Measurements from ENCODE around the gene POU2AF2. TPM values are rescaled to one million over a fixed set of nuclear protein-coding genes. Genes with fewer than 3 reads are reported as not detected.
"Not testable (repeated sequence)": the region's sequence is repeated elsewhere in the genome, so short reads cannot be mapped to it uniquely, and the experiment has no call there.

Gene POU2AF2
- total RNA-seq, 1 donor from 2014 or later = not detected

DNA sequence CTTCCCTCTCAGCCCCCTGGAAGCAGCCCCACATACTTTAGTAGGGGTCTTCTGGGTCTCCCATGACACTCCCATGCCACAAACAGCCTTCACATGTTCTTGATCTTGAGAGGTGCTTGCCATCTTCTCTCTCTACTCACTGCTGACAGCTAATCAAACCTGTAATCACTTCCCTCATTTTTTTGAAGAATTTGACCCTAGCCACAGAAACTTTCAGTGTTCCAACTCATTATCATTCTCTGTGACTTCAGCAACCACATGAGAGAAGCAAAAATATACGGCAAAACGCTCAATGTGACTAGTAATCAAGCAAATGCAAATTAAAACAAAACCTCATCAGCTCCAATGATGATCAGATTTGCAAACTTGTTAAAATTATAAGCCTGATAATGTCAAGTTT lies 38.3 kb upstream of the POU2AF2 start:
- H3K9me3 Mint-ChIP-seq (ENCODE audit: low read depth) = no peaks in the 10 kb centered on the region

DNA sequence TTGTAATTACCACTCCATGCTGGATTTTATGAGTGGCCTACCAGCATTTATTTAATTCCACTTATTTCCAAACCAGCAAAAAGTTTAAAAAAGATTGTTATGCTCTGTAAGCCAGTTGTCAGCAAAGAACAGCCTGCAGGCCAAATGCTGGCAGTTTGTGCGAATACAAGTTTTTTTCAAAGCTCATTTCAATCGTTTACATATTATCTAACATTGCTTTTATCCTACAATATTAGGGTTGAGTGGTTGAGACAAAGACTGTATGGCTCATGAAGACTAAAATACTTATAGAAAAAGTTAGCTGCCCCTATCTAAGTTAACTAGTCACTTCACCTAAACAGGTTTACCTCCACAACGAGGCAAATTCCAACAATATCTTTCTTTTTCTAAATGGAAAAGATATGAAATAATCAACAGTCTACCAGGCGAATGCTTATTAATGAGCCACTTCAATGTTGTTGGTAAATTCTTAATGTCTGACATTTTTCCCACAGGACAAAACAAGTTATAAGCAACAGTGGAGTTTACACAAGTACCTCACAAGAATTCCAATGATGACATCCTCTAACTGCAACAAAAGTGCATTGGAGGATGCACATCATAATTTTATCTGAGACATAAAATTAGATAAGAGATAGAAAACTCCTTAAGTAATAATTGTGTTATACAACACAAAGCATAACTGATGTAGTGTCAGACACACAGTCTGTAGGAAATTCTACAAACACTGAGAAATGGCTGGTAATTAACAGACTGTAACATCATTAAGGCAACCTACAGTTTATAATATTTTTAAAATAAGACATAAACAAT lies 35.8 kb upstream of the POU2AF2 start:
- H3K36me3 Mint-ChIP-seq (ENCODE audit: insufficient read depth) = no peaks in the 10 kb centered on the region
- H3K27ac Mint-ChIP-seq = no peak overlapping the region
- TF ChIP-seq, protein P1, sequence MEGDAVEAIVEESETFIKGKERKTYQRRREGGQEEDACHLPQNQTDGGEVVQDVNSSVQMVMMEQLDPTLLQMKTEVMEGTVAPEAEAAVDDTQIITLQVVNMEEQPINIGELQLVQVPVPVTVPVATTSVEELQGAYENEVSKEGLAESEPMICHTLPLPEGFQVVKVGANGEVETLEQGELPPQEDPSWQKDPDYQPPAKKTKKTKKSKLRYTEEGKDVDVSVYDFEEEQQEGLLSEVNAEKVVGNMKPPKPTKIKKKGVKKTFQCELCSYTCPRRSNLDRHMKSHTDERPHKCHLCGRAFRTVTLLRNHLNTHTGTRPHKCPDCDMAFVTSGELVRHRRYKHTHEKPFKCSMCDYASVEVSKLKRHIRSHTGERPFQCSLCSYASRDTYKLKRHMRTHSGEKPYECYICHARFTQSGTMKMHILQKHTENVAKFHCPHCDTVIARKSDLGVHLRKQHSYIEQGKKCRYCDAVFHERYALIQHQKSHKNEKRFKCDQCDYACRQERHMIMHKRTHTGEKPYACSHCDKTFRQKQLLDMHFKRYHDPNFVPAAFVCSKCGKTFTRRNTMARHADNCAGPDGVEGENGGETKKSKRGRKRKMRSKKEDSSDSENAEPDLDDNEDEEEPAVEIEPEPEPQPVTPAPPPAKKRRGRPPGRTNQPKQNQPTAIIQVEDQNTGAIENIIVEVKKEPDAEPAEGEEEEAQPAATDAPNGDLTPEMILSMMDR (IDR thresholded peaks at IDR 0.05; ENCODE audit: unreplicated experiment) = no peak
- no peaks in the 10 kb centered on the region for H3K4me1 Mint-ChIP-seq (ENCODE audit: low read depth)
- no peak for DNase-seq (ENCODE audit: low spot score, unreplicated experiment)
- no peaks in the 10 kb centered on the region for H3K9me3 Mint-ChIP-seq (ENCODE audit: low read depth)
- no peak overlapping the region for H3K4me3 Mint-ChIP-seq (ENCODE audit: low read depth)
- H3K27me3 Mint-ChIP-seq = no peaks in the 10 kb centered on the region

More for the DNA sequence above, 38.3 kb upstream of the POU2AF2 start:
- no peaks in the 10 kb centered on the region for H3K36me3 Mint-ChIP-seq (ENCODE audit: insufficient read depth)
- no peak for DNase-seq (ENCODE audit: low spot score, unreplicated experiment)
- TF ChIP-seq, protein P1 (IDR thresholded peaks at IDR 0.05; ENCODE audit: unreplicated experiment) = no peak
- no peaks in the 10 kb centered on the region for H3K27me3 Mint-ChIP-seq
- no peak overlapping the region for H3K27ac Mint-ChIP-seq
- H3K4me1 Mint-ChIP-seq (ENCODE audit: low read depth) = no peaks in the 10 kb centered on the region
- H3K4me3 Mint-ChIP-seq (ENCODE audit: low read depth) = no peak overlapping the region

DNA sequence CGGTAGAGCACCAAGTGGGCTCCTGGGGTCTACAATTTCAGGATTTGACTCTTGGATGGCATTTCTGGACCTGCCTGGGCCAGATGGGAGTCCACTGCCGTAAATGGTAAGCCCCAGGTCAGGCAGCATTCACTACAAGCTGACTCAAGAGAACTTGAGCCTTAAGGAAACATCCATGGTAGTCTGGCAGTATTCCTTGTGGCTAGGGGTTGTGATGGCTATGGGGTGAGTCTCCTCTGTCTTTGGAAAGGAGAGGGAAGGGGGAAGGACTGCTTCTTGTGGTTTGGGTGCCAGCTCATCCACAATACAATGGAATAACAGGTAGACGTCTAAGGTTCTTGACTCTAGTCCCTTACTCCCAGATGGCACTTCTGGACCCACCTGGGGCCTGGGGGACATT lies 32.3 kb upstream of the POU2AF2 start:
- Mint-ChIP-seq H3K27me3 (no peaks in the 10 kb centered on the region), H3K4me3 (ENCODE audit: low read depth) (no peak overlapping the region), H3K4me1 (ENCODE audit: low read depth) (no peaks in the 10 kb centered on the region), H3K36me3 (ENCODE audit: insufficient read depth) (no peaks in the 10 kb centered on the region), H3K9me3 (ENCODE audit: low read depth) (peaks cover 7% of the 10 kb centered on the region), H3K27ac (peak overlapping the region; percentile 56)
- TF ChIP-seq, protein P1 (IDR thresholded peaks at IDR 0.05; ENCODE audit: unreplicated experiment) = no peak
- DNase-seq (ENCODE audit: low spot score, unreplicated experiment) = no peak

DNA sequence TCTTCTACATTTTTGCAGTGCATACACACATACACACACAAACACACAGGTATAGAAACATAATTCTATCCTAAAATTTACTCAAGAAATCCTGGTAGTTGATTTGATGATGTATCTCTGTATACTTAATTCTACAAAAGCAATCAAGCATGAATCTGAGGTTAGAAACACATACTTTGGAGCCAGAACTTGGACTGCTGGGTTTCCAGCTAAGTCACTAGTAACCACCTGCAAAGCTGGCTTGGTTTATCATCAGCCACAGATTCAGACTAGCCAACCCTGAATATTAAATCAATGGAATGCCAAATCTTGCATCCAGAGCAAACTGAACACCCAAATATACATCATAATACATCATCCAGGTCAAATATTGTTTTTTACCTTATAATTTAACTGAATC lies 24.8 kb upstream of the POU2AF2 start:
- no peaks in the 10 kb centered on the region for H3K4me1 Mint-ChIP-seq (ENCODE audit: low read depth)

DNA sequence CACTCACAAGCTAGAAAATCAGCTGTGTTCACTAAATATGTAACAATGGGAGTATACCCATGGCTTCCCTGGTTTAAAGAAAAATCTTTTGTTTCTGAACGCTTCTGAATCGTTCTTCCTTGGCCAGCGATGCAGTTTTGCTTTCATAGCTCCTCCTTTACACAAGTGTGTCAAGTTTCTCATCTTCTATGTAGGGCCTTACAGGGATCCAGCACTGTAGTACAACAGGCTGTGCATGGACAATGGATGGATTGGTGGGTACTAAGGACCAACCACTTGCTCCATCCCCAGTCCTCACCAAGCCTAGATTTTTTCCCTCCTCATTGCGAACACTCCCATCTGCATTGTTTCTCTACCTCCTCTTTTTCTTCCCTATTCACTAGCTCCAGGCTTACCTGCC lies 24.3 kb upstream of the POU2AF2 start:
- no peak for DNase-seq (ENCODE audit: low spot score, unreplicated experiment)
- Mint-ChIP-seq H3K9me3 (ENCODE audit: low read depth) (peaks cover 26% of the 10 kb centered on the region), H3K27ac (no peak overlapping the region), H3K4me3 (ENCODE audit: low read depth) (no peak overlapping the region), H3K4me1 (ENCODE audit: low read depth) (no peaks in the 10 kb centered on the region), H3K27me3 (no peaks in the 10 kb centered on the region), H3K36me3 (ENCODE audit: insufficient read depth) (no peaks in the 10 kb centered on the region)
- TF ChIP-seq, protein P1 (IDR thresholded peaks at IDR 0.05; ENCODE audit: unreplicated experiment) = no peak

More for the DNA sequence above, 24.8 kb upstream of the POU2AF2 start:
- Mint-ChIP-seq H3K9me3 (ENCODE audit: low read depth) (peaks cover 26% of the 10 kb centered on the region), H3K4me3 (ENCODE audit: low read depth) (no peak overlapping the region), H3K36me3 (ENCODE audit: insufficient read depth) (no peaks in the 10 kb centered on the region), H3K27ac (no peak overlapping the region), H3K27me3 (no peaks in the 10 kb centered on the region)
- no peak for DNase-seq (ENCODE audit: low spot score, unreplicated experiment)
- TF ChIP-seq, protein P1 (IDR thresholded peaks at IDR 0.05; ENCODE audit: unreplicated experiment) = no peak

DNA sequence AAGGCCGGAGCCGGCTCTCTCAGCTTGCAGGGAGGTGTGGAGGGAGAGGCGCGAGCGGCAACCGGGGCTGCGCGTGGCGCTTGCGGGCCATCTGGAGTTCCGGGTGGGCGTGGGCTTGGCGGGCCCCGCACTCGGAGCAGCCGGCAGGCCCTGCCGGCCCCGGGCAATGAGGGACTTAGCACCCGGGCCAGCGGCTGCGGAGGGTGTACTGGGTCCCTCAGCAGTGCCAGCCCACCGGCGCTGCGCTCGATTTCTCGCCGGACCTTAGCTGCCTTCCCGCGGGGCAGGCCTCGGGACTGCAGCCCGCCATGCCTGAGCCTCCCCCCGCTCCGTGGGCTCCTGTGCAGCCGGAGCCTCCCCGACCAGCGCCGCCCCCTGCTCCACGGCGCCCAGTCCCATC lies 23.6 kb upstream of the POU2AF2 start:
- H3K27ac Mint-ChIP-seq; H3K4me3 Mint-ChIP-seq (ENCODE audit: low read depth); H3K4me1 Mint-ChIP-seq (ENCODE audit: low read depth); H3K36me3 Mint-ChIP-seq (ENCODE audit: insufficient read depth); H3K27me3 Mint-ChIP-seq; DNase-seq (ENCODE audit: low spot score, unreplicated experiment): not testable (repeated sequence)
- H3K9me3 Mint-ChIP-seq (ENCODE audit: low read depth) = peaks cover 25% of the 10 kb centered on the region

DNA sequence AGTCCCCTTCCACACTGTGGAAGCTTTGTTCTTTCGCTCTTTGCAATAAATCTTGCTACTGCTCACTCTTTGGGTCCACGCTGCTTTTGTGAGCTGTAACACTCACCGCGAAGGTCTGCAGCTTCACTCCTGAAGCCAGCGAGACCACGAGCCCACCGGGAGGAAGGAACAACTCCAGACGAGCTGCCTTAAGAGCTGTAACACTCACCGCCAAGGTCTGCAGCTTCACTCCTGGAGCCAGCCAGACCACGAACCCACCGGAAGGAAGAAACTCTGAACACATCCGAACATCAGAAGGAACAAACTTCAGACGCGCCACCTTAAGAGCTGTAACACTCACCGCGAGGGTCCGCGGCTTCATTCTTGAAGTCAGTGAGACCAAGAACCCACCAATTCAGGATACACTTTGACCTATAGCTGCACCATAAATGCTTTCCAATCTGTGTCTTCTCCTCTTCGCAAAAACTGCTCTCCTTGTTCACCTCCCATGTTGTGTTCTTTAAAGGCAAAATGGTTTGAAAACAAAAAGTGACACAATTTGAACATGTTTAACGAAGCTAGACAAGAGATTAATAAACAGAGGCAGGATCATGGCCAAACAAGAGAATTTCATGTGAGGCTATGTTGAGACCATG lies 22.6 kb upstream of the POU2AF2 start:
- DNase-seq (ENCODE audit: low spot score, unreplicated experiment); H3K4me3 Mint-ChIP-seq (ENCODE audit: low read depth); H3K36me3 Mint-ChIP-seq (ENCODE audit: insufficient read depth); H3K27me3 Mint-ChIP-seq; H3K4me1 Mint-ChIP-seq (ENCODE audit: low read depth); H3K27ac Mint-ChIP-seq: not testable (repeated sequence)
- H3K9me3 Mint-ChIP-seq (ENCODE audit: low read depth) = peaks cover 19% of the 10 kb centered on the region
